Ascending aorta (tissue), 2 donors: Measurements from ENCODE around the gene DDX1. TPM values are rescaled to one million over a fixed set of nuclear protein-coding genes. Genes with fewer than 3 reads are reported as not detected.

ENCODE experiments used
- DNase-seq, 2 donors: peaks; one replicate each; pipeline ENCODE4 v3.0.0-alpha.2; 2019; ENCODE audit warnings: low spot score in 2 of 2
- H3K27ac ChIP-seq, 2 donors: fragments of 200-600 bp; sonication (generic); one replicate each; pipeline ENCODE4 v1.5.1; 2016 to 2017; ENCODE audit warnings: mild to moderate bottlenecking in 1 of 2
- H3K27me3 ChIP-seq: fragments of 200-600 bp; sonication (generic); one replicate; pipeline ENCODE4 v1.5.1; 2017
- H3K36me3 ChIP-seq, 2 donors: fragments of 200-600 bp; sonication (generic); one replicate each; pipeline ENCODE4 v1.5.1; 2016
- H3K4me1 ChIP-seq, 2 donors: fragments of 200-600 bp; sonication (generic); one replicate each; pipeline ENCODE4 v1.5.1; 2016 to 2017; ENCODE audit warnings: mild to moderate bottlenecking in 1 of 2
- H3K4me3 ChIP-seq, 2 donors: fragments of 200-600 bp; sonication (generic); one replicate each; pipeline ENCODE4 v1.5.1; 2016 to 2017; ENCODE audit warnings: mild to moderate bottlenecking in 1 of 2
- H3K9me3 ChIP-seq, 2 donors: fragments of 200-600 bp; sonication (generic); one replicate each; pipeline ENCODE4 v1.5.1; 2016
- intact Hi-C: fragments of 100-400 bp; cut with DNase I; formaldehyde crosslinking; loops from one replicate; pipeline ENCODE4 v1.15.1; 2023
- total RNA-seq: library from RNA; depleted of rRNA; stranded (reverse); fragments of >200 nt; gene quantifications from one replicate; pipeline ENCODE4 v1.1.0, GENCODE V29; 2016
- TF ChIP-seq, protein P1 (sequence below), 3 experiments: fragments of 200-600 bp in 2 of 3; fragments of 450-650 bp in 1 of 3; sonication (generic) in 2 of 3; IDR thresholded peaks; one replicate each; pipeline ENCODE4 v1.5.1; 2016 to 2019; ENCODE audit warnings: antibody characterized with exemption in 3 of 3, mild to moderate bottlenecking in 1 of 3, moderate library complexity in 1 of 3

Gene DDX1
- total RNA-seq, 1 donor from 2014 or later = 21.5 TPM

DNA sequence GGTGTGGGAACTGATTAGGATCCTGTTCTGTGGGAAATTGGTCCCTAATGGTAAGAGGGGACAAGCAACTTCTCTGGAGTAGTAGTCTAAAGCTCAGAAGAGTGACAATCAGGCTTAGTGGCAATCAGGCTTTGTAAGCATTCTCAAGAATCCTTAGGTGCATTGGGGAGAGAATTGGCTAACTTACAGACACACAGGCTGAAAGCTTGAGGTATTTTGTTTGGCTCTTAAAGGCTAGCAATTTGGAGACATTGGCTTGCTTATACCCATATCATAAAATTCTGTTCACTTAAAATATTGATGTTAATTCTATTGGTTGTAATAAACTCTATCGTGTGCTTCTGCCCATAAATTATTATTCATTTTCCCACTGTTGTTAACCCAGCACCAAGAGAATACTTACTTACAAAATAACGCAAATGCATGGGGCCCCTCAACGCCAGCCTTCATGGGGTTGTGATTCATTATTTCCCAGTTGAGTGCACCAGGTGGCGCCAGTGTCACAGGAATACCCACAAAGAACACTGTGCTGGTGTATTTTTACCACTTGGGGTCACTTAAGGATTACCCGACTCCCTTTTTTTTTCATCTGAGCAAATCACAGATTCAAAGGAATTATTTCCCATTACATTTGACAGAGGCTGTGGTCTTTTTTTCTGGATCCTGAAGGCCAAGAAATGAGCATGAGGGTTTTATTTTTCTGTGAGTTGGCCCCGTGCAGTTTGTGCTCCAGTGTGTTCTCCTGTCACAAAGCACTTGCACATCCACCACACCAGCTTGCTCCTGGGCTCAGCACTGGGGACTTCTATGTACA lies 45.5 kb downstream of the DDX1 start:
- Histone ChIP-seq H3K9me3 (no peaks in the 10 kb centered on the region), H3K27me3 (no peaks in the 10 kb centered on the region), H3K4me3 (no peak overlapping the region), H3K4me1 (peaks cover 0 to 32% of the 10 kb centered on the region in 2 donors), H3K36me3 (peaks cover 8 to 21% of the 10 kb centered on the region in 2 donors), H3K27ac (peak overlapping the region in 1 of 2 donors; percentile 7)
- intact Hi-C loops = loop anchor here (1.0 to 5.0 kb wide), 6 partner anchors 95 to 1120 kb away; no protein-coding TSS in a partner anchor
- peak in 1 of 2 donors; percentile 84 for DNase-seq
- TF ChIP-seq, protein P1, sequence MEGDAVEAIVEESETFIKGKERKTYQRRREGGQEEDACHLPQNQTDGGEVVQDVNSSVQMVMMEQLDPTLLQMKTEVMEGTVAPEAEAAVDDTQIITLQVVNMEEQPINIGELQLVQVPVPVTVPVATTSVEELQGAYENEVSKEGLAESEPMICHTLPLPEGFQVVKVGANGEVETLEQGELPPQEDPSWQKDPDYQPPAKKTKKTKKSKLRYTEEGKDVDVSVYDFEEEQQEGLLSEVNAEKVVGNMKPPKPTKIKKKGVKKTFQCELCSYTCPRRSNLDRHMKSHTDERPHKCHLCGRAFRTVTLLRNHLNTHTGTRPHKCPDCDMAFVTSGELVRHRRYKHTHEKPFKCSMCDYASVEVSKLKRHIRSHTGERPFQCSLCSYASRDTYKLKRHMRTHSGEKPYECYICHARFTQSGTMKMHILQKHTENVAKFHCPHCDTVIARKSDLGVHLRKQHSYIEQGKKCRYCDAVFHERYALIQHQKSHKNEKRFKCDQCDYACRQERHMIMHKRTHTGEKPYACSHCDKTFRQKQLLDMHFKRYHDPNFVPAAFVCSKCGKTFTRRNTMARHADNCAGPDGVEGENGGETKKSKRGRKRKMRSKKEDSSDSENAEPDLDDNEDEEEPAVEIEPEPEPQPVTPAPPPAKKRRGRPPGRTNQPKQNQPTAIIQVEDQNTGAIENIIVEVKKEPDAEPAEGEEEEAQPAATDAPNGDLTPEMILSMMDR (IDR thresholded peaks at IDR 0.05) = peak; percentile 79 to 85 (median 85)

DNA sequence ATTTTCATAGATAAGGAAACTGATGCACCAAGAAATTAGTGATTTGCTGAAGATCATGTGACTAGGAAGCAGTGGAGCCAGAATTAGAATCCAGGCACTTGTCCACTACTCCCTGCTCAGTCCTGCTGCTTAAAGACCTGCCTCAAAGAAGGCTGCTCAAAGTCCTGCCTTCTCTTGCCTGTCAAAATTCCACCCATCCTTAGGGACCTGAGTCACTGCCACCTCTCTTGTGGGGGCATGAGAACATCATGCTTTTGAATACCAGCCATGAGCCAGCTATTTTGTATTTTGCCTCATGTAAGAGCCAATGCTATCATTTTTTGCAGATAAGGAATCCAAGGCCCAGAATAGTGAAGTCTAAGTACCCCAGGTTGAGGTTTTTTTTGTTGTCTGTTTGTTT lies 47.1 kb downstream of the DDX1 start:
- Histone ChIP-seq H3K36me3 (peaks cover 0 to 6% of the 10 kb centered on the region in 2 donors), H3K4me3 (no peak overlapping the region), H3K9me3 (no peaks in the 10 kb centered on the region), H3K27ac (peak overlapping the region in 1 of 2 donors; percentile 45), H3K4me1 (peaks cover 0 to 32% of the 10 kb centered on the region in 2 donors), H3K27me3 (no peaks in the 10 kb centered on the region)
- TF ChIP-seq, protein P1 (IDR thresholded peaks at IDR 0.05) = no peak
- intact Hi-C loops = loop anchor here (5.0 kb wide), 3 partner anchors 94 to 1019 kb away; no protein-coding TSS in a partner anchor
- DNase-seq = no peak

DNA sequence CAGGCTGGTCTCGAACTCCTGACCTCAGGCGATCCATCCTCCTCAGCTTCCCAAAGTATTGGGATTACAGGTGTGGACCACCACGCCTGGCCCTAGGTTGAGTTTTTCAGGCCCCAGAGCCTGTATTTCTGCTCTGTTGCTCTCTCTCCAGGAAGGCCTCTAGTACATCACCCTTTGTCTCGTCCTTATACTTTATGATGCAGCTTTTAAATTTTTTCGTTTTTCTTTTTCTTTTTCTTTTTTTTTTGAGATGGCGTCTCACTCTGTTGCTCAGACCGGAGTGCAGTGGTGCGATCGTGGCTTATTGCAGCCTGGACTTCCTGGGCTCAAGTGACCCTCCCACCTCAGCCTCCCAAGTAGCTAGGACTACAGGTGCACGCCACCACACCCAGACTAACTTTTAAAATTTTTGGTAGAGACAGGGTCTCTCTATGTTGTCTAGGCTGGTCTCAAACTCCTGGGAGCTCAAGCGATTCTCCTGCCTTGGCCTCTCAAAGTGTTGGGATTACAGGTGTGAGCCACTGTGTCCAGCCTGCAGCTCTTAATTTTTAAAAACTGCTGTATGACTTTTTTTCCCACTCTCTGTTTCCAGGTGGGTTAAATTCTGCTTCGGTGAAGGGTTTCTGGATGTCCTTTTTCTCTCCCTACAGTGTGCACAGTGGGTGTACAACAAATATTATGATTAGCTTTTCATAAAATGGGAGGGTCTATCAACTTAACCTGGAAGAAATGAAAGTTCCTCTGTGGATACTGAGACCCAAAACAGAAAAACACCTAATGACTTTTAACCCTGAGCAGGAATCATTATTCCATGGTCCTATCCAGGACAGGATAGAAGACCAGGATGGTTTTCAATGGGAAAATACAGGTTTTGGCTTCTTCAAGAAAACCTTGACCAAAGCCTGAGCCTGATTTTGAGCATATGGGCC lies 47.9 kb downstream of the DDX1 start:
- H3K27me3 ChIP-seq = no peaks in the 10 kb centered on the region
- intact Hi-C loops = loop anchor here (5.0 kb wide), 4 partner anchors 93 to 1018 kb away; no protein-coding TSS in a partner anchor
- DNase-seq = no peak
- H3K4me1 ChIP-seq = peaks cover 0 to 32% of the 10 kb centered on the region in 2 donors
- H3K9me3 ChIP-seq = no peaks in the 10 kb centered on the region
- H3K27ac ChIP-seq = peak overlapping the region in 1 of 2 donors; percentile 45
- TF ChIP-seq, protein P1 (IDR thresholded peaks at IDR 0.05) = no peak
- H3K36me3 ChIP-seq = peaks cover 0 to 3% of the 10 kb centered on the region in 2 donors
- no peak overlapping the region for H3K4me3 ChIP-seq

DNA sequence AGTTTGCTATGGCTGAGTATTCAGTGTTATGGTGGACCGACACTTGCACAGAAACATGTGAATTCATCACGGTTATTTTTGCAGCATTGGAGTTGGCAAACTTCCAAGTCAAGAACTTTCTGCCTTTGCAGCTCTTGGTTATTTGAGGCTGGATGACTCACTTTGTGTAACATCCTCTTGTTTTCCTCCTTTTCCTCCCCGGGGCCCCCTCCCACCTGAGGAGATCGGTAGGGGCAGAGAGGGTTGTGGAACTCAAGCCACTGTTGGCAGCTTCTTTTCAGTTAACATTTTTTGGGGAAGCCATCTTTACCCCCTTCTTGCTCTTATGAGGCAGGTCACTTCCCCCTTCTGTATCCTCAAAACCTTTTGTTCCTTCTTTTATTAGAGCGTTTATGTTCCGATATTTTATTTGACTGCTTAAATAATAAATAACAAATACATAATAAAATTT lies 48.6 kb downstream of the DDX1 start:
- TF ChIP-seq, protein P1 (IDR thresholded peaks at IDR 0.05) = no peak
- Histone ChIP-seq H3K36me3 (peaks cover 0 to 3% of the 10 kb centered on the region in 2 donors), H3K9me3 (no peaks in the 10 kb centered on the region), H3K27me3 (no peaks in the 10 kb centered on the region), H3K4me1 (peaks cover 0 to 32% of the 10 kb centered on the region in 2 donors), H3K4me3 (no peak overlapping the region), H3K27ac (peak overlapping the region in 1 of 2 donors; percentile 38)
- intact Hi-C loops = loop anchor here (5.0 kb wide), 1 partner anchor 107 kb away; no protein-coding TSS in a partner anchor
- DNase-seq = no peak

DNA sequence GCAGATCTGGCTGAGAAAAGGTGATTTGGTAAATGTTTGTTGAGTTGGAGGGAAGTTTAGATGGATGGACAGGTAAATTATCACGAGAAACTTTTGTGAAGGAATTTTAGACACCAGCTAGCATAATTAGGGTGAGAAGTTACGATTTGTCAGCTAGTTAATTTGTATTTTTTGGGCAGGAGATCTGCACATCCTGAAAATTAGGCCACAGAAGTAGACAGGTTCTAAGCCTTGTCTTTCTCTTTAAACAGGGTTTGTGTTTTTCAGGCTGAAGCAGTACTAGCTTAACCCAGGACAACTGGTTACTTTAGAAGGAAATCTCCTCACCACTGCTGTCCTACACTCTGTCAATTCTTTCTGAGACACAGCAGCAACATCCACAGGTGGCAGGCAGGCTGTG lies 49.1 kb downstream of the DDX1 start:
- Histone ChIP-seq H3K4me1 (peaks cover 0 to 28% of the 10 kb centered on the region in 2 donors), H3K9me3 (no peaks in the 10 kb centered on the region), H3K27me3 (no peaks in the 10 kb centered on the region), H3K27ac (peak overlapping the region in 1 of 2 donors; percentile 38), H3K36me3 (peaks cover 0 to 3% of the 10 kb centered on the region in 2 donors), H3K4me3 (no peak overlapping the region)
- no peak for DNase-seq
- TF ChIP-seq, protein P1 (IDR thresholded peaks at IDR 0.05) = no peak
- intact Hi-C loops = loop anchor here (5.0 kb wide), 1 partner anchor 107 kb away; no protein-coding TSS in a partner anchor
